HCT116 (cell line): ENCODE measurements around the gene GGT6. TPM values are rescaled to one million over a fixed set of nuclear protein-coding genes. Genes with fewer than 3 reads are reported as not detected.

Experiments
- ATAC-seq: fragments of 200-7000 bp; cut with Tn5 transposase; 2 replicates; pipeline ENCODE4 v1.9.1; 2020; ENCODE audit warnings: mild to moderate bottlenecking, moderate library complexity
- BruUV-seq: library from RNA; stranded (reverse); fragments of 400-500 nt; replicated peaks from 2 replicates; lab custom pipeline; 2021; lab: Mats Ljungman, UMichigan
- CTCF ChIA-PET: fragments of 300-600 bp; sonication (Branson Sonifier 250); formaldehyde crosslinking; loops from one replicate; lab custom pipeline; 2021; ENCODE audit warnings: antibody characterized with exemption; lab: Charles Lee
- POLR2A ChIA-PET: fragments of 300-600, 350-600 bp; sonication (Branson Sonifier 250); formaldehyde crosslinking; loops from one replicate; lab custom pipeline; 2021; ENCODE audit warnings: antibody characterized with exemption; lab: Charles Lee
- RAD21 ChIA-PET, 2 experiments: fragments of 300-600 bp; sonication (Branson Sonifier 250); formaldehyde crosslinking; loops; one replicate each; lab custom pipeline; 2023; ENCODE audit warnings: low total read pairs in 2 of 2; ENCODE audit not compliant: uncharacterized antibody in 2 of 2, unreplicated experiment in 2 of 2, low non-redundant PET in 1 of 2; lab: Charles Lee
- DNase-seq: peaks from one replicate; pipeline ENCODE4 v3.0.0-alpha.2; 2010; ENCODE audit warnings: low read depth, low spot score
- H2AFZ ChIP-seq: fragments of 200-600 bp; shearing (Covaris generic), sonication (generic); 2 replicates; pipeline ENCODE4 v1.6.1; 2017; ENCODE audit warnings: low read depth, mixed run types, mixed read lengths, antibody characterized with exemption, low read length; ENCODE audit not compliant: poor library complexity, severe bottlenecking
- H3K27ac ChIP-seq: 2 replicates; pipeline ENCODE4 v1.5.1; 2012; ENCODE audit warnings: low read depth, low read length
- H3K27me3 ChIP-seq: fragments of 200-600 bp; sonication (generic); 2 replicates; pipeline ENCODE4 v1.6.1; 2016; ENCODE audit warnings: mixed run types, low read length, mixed read lengths; ENCODE audit not compliant: insufficient read depth
- H3K36me3 ChIP-seq, 2 experiments: fragments of 200-500 bp in 1 of 2; fragments of 200-600 bp in 1 of 2; sonication (Bioruptor generic) in 1 of 2; sonication (generic) in 1 of 2; 2 replicates each; pipeline versions ENCODE4 v1.5.1 to v1.6.1; 2014 to 2016; ENCODE audit warnings: low read length in 2 of 2, inconsistent platforms in 1 of 2, mixed read lengths in 1 of 2, mixed run types in 1 of 2; ENCODE audit not compliant: insufficient read depth in 2 of 2, control insufficient read depth in 1 of 2
- H3K4me1 ChIP-seq, 2 experiments: fragments of 200-600 bp in 1 of 2; sonication (generic) in 1 of 2; 2 replicates each; pipeline versions ENCODE4 v1.5.1 to v1.6.1; 2012 to 2017; ENCODE audit warnings: low read length in 2 of 2, inconsistent platforms in 1 of 2, mild to moderate bottlenecking in 1 of 2, mixed read lengths in 1 of 2, mixed run types in 1 of 2, moderate library complexity in 1 of 2; ENCODE audit not compliant: insufficient read depth in 2 of 2, control insufficient read depth in 1 of 2
- H3K4me2 ChIP-seq: fragments of 200-600 bp; sonication (generic); 2 replicates; pipeline ENCODE4 v1.6.1; 2017; ENCODE audit warnings: mixed run types, low read length, mixed read lengths
- H3K4me3 ChIP-seq, 2 experiments: fragments of 200-600 bp in 1 of 2; sonication (generic) in 1 of 2; replicated peaks in 1 of 2; 2 replicates each; pipeline ENCODE4 v1.5.1; 2011 to 2016; ENCODE audit warnings: low read length in 2 of 2, control low read depth in 1 of 2, low read depth in 1 of 2, mild to moderate bottlenecking in 1 of 2, mixed read lengths in 1 of 2, mixed run types in 1 of 2
- H3K79me2 ChIP-seq: fragments of 200-600 bp; sonication (generic); 2 replicates; pipeline ENCODE4 v1.6.1; 2017; ENCODE audit warnings: mild to moderate bottlenecking, mixed run types, low read length, moderate library complexity, mixed read lengths; ENCODE audit not compliant: insufficient read depth
- H3K9ac ChIP-seq: fragments of 200-600 bp; sonication (generic); 2 replicates; pipeline ENCODE4 v1.6.1; 2016; ENCODE audit warnings: low read length, mixed read lengths
- H3K9me2 ChIP-seq: fragments of 200-600 bp; sonication (generic), shearing (Covaris generic); 2 replicates; pipeline ENCODE4 v1.6.1; 2017; ENCODE audit warnings: mixed run types, mild to moderate bottlenecking, moderate library complexity; ENCODE audit not compliant: insufficient read depth
- H3K9me3 ChIP-seq, 2 experiments: fragments of 200-500 bp in 1 of 2; fragments of 200-600 bp in 1 of 2; sonication (Bioruptor generic) in 1 of 2; sonication (generic) in 1 of 2; 2 replicates each; pipeline ENCODE4 v1.6.1; 2014 to 2017; ENCODE audit warnings: low read length in 2 of 2, mixed read lengths in 2 of 2, inconsistent platforms in 1 of 2, low read depth in 1 of 2, mild to moderate bottlenecking in 1 of 2, mixed run types in 1 of 2, moderate library complexity in 1 of 2; ENCODE audit not compliant: control insufficient read depth in 1 of 2, insufficient read depth in 1 of 2
- H4K20me1 ChIP-seq: fragments of 200-600 bp; sonication (generic), shearing (Covaris generic); 2 replicates; pipeline ENCODE4 v1.6.1; 2017; ENCODE audit warnings: mixed run types, mild to moderate bottlenecking, moderate library complexity; ENCODE audit not compliant: insufficient read depth
- CBX3 ChIP-seq: IDR thresholded peaks from 2 replicates; pipeline ENCODE4 v1.6.1; 2012; ENCODE audit warnings: low read depth
- EGR1 ChIP-seq: IDR thresholded peaks from 2 replicates; pipeline ENCODE4 v1.6.1; 2012; ENCODE audit warnings: low read depth
- ELF1 ChIP-seq: IDR thresholded peaks from 2 replicates; pipeline ENCODE4 v1.6.1; 2012; ENCODE audit warnings: low read depth, borderline replicate concordance
- EZH2phosphoT487 ChIP-seq: fragments of 200-600 bp; IDR thresholded peaks from 2 replicates; pipeline ENCODE4 v1.6.1; 2018; ENCODE audit warnings: antibody characterized with exemption, borderline replicate concordance
- JUND ChIP-seq: IDR thresholded peaks from 2 replicates; pipeline ENCODE4 v1.6.1; 2012
- MAX ChIP-seq: IDR thresholded peaks from 2 replicates; pipeline ENCODE4 v1.6.1; 2012
- POLR2A ChIP-seq: IDR thresholded peaks from 2 replicates; pipeline ENCODE4 v1.7.0; 2011; ENCODE audit warnings: borderline replicate concordance; ENCODE audit not compliant: insufficient read depth, insufficient read length; ENCODE audit errors: extremely low read depth
- RAD21 ChIP-seq: IDR thresholded peaks from 2 replicates; pipeline ENCODE4 v1.6.1; 2012; ENCODE audit warnings: low read depth, mild to moderate bottlenecking
- SIN3A ChIP-seq: IDR thresholded peaks from 2 replicates; pipeline ENCODE4 v1.6.1; 2012; ENCODE audit warnings: low read depth
- SP1 ChIP-seq: IDR thresholded peaks from 2 replicates; pipeline ENCODE4 v1.6.1; 2012; ENCODE audit warnings: low read depth
- ZFX ChIP-seq: fragments of 450-650 bp; IDR thresholded peaks from 2 replicates; pipeline ENCODE4 v1.6.1; 2017
- intact Hi-C: fragments of 100-400 bp; cut with micrococcal nuclease; formaldehyde crosslinking; loops from 2 replicates; pipeline ENCODE4 v1.10.0; 2022
- total RNA-seq: library from RNA; stranded (reverse); gene quantifications from one replicate; pipeline ENCODE4 v1.2.1, GENCODE V29; 2021; ENCODE audit not compliant: unreplicated experiment
- TF ChIP-seq, protein P1 (sequence below): IDR thresholded peaks from 2 replicates; pipeline ENCODE4 v1.6.1; 2012; ENCODE audit warnings: low read depth

Gene GGT6
- total RNA-seq, 1 experiment from 2014 or later: 0.10 TPM

DNA sequence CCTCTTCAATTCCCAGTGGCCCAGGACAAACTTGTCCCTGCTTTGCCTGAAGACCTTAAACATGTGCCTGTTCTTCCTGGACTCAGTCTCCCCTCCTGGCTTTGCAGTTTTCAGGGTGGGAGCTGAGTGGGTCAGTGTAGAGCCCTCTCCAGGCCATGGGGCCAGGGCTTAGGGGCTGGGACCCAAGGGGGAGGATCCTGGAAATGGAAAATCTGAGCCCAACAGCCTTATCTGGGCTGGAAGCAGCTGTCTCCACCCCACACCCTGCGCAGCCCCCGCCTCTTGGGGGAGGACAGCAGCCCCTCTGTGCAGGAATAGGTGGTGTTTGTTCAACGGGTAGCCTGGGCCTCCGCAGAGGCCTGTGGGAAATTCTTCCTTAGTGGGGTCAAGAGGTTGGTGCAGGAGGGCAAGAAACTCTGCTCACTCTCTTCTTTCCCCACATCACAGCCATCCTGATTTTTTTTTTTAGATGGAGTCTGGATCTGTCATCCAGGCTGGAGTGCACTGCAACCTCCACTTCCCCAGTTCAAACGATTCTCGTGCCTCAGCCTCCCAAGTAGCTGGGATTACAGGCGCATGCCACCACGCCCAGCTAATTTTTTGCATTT lies 17.1 kb upstream of the GGT6 start:
- no peaks in the 10 kb centered on the region for H3K9me2 ChIP-seq
- H3K4me3 ChIP-seq: no peak overlapping the region
- no peaks in the 10 kb centered on the region for H4K20me1 ChIP-seq
- no peak overlapping the region for H2AFZ ChIP-seq
- intact Hi-C loops: no loop called here
- no peak overlapping the region for H3K27ac ChIP-seq
- CTCF ChIA-PET: interaction anchor here (1.5 kb wide), 1 partner anchor 10 kb away, joined by 7 read pairs; no protein-coding TSS in a partner anchor
- TF ChIP-seq SP1: no peak
- TF ChIP-seq SIN3A: no peak
- no peak for TF ChIP-seq CBX3
- no peak for TF ChIP-seq RAD21
- TF ChIP-seq, protein P1, sequence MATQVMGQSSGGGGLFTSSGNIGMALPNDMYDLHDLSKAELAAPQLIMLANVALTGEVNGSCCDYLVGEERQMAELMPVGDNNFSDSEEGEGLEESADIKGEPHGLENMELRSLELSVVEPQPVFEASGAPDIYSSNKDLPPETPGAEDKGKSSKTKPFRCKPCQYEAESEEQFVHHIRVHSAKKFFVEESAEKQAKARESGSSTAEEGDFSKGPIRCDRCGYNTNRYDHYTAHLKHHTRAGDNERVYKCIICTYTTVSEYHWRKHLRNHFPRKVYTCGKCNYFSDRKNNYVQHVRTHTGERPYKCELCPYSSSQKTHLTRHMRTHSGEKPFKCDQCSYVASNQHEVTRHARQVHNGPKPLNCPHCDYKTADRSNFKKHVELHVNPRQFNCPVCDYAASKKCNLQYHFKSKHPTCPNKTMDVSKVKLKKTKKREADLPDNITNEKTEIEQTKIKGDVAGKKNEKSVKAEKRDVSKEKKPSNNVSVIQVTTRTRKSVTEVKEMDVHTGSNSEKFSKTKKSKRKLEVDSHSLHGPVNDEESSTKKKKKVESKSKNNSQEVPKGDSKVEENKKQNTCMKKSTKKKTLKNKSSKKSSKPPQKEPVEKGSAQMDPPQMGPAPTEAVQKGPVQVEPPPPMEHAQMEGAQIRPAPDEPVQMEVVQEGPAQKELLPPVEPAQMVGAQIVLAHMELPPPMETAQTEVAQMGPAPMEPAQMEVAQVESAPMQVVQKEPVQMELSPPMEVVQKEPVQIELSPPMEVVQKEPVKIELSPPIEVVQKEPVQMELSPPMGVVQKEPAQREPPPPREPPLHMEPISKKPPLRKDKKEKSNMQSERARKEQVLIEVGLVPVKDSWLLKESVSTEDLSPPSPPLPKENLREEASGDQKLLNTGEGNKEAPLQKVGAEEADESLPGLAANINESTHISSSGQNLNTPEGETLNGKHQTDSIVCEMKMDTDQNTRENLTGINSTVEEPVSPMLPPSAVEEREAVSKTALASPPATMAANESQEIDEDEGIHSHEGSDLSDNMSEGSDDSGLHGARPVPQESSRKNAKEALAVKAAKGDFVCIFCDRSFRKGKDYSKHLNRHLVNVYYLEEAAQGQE: no peak
- no peak for TF ChIP-seq EGR1
- TF ChIP-seq MAX: no peak
- no peak for TF ChIP-seq ZFX
- TF ChIP-seq JUND: no peak
- TF ChIP-seq POLR2A: no peak
- TF ChIP-seq ELF1: no peak
- no peak for TF ChIP-seq EZH2phosphoT487
- ATAC-seq: no peak
- no peaks in the 10 kb centered on the region; the same call in 1 of the 2 replicates for H3K27me3 ChIP-seq
- no peak overlapping the region for H3K4me2 ChIP-seq
- BruUV-seq: no TSS peak
- DNase-seq: no peak
- H3K36me3 ChIP-seq: no peaks in the 10 kb centered on the region
- H3K79me2 ChIP-seq: no peaks in the 10 kb centered on the region
- RAD21 ChIA-PET: no interaction called here
- POLR2A ChIA-PET: no interaction called here
- H3K9ac ChIP-seq: no peak overlapping the region
- no peaks in the 10 kb centered on the region for H3K9me3 ChIP-seq
- no peaks in the 10 kb centered on the region for H3K4me1 ChIP-seq
